Fibroblast of skin of scalp (primary cell): ENCODE measurements around the gene MOCOS.
"Not testable (repeated sequence)": the region's sequence is repeated elsewhere in the genome, so short reads cannot be mapped to it uniquely, and the experiment has no call there.

Experiments used
- DNase-seq: peaks from one replicate; pipeline ENCODE4 v3.0.0-alpha.2; 2013

MOCOS gene

GRCh38 chr18:36200354-36200771 is 13.1 kb downstream of the MOCOS start:
- DNase-seq: no peak

DNA sequence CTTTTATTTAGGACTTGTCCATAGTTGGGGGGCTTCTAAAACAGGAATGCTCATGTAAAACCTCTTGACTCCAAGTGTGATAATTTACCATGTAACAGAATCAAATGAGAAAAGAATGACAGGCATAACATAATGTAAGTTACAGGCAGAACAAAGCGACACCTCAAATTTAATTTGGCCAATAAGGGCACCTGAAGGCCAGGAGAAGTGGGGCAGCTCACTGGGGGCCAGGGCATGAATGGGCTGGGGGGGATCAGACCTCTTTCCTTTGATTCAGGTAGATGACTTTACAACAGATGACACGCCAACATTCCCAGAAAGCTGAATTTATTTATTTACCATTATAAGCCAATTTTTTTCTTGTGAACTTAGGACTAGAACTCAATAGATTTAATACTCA is 14.5 kb downstream of the MOCOS start:
- no peak for DNase-seq

GRCh38 chr18:36203360-36203895 is 16.1 kb downstream of the MOCOS start:
- no peak for DNase-seq

DNA sequence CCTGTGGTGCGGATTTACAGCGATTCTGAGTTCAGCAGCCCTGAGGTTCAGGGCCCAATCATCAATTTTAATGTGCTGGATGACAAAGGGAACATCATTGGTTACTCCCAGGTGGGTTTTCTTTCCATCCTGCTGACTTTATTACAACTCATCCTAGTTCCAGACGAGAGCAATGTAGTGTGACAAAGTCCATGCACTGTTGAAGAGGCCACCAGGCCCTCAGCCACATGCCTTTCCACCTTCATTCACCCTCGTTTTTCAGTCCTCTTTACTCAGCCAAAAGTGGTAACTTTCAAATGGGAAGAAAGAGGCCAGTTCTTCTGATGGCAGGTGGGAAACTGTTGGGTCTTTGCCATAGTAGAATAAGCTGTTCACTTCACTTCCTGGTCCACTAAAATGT is 17.9 kb downstream of the MOCOS start:
- DNase-seq: no peak

GRCh38 chr18:36207303-36207702 is 20.0 kb downstream of the MOCOS start:
- no peak for DNase-seq

DNA sequence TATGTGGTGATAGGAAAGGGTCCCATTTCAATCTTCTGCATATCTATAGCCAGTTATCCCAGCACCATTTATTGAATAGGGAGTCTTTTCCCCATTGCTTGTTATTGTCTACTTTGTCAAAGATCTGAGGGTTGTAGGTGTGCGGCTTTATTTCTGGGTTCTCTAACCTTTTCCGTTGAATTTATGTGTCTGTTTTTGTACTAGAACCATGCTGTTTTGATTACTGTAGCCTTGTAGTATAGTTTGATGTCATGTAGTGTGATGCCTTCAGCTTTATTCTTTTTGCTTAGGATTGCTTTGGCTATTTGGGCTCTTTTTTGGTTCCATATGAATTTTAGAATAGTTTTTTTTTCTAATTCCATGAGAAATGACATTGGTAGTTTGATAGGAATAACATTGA is 20.7 kb downstream of the MOCOS start:
- not testable (repeated sequence) for DNase-seq

DNA sequence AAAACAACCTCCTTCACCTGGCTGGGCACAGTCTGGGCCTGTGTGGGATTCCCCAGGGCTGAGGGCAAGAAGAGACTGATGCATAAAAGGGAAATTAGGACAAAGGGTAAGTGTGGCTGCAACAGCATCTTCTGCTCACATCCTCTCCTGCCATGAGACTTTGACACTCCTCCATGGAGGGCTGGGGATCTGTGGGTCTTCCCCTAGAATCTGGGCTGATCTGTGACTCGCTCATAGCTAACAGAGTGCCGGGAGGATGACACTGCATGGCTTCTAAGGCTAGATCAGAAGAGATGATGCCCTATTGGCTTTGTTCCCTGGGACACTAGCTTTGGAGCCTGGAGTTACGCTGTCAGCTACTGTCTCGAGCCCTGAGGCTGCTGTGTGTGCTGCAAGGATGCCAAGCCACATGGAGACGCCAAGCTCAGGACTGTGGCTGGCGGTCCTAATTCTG is 24.3 kb downstream of the MOCOS start:
- DNase-seq: peak; percentile 69

DNA sequence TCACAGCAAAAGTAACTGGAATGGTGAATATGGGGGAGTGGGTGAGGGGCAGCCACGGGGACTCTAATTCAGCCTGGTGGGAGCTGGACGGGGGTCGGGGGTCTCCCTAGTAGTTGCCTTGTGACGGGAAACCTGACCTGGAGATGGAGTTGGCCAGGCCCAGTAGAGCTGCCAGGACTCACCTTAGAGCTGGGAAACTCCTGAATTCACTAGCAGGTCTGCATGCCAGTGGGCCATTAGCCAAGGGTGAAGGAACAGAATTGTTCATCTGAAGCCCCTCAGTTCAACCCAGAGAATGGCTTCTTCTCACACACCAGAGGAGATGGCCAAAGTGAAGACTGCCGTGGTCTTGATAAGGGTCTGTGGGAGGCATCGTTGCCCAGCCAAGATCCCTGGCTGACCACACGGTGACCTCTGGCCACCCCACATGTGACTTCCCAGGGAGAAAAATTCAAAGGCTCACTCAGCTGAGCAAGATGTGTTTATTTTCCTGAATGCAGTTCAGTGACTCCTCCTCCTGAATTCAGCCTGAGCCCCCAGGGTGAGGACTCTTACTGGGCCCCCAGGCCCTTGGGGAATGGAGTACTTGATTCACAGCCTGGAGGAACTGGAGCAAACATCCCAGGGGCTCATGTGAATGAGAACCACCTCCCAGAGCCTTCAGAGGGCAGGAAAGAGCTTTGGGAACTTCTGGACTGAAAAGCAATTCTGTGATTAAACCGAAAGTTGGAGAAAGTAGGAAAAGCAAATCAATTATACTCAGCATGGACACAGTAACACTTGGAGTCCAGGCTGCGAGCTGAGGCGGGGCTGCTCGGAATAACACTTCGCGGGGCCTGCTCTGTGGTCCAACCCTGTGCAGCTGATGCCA is 25.2 kb downstream of the MOCOS start:
- peak; percentile 9 for DNase-seq

DNA sequence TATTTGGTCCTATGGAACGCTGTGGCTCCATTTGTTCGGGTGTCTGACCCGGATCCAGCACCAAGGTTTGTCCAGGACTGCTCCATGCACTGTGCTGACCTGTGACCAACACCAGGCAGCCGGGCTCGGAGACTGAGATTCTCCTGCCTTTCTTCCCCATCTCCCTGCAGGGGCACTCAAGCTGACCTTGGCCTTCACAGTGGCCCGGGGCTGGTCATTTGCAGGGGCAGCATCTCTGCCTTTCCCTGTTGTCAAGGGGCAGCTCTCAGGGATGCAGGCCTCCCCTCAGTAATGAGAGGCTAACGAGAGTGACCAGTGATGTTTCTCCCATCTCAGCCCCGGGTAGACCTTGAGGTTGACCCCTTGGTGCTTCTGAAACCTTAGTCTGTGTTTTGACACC is 27.5 kb downstream of the MOCOS start:
- no peak for DNase-seq

DNA sequence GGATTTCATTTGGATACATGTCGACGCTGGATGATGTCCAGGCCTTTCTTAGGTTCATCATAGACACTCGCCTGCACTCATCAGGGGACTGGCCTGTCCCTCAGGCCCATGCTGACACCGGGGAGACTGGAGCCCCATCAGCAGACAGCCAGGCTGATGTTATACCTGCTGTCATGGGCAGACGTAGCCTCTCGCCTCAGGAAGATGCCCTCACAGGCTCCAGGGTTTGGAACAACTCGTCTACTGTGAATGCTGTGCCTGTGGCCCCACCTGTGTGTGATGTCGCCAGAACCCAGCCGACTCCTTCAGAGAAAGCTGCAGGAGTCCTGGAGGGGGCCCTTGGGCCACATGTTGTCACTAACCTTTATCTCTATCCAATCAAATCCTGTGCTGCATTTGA is 28.3 kb downstream of the MOCOS start:
- DNase-seq: no peak

DNA sequence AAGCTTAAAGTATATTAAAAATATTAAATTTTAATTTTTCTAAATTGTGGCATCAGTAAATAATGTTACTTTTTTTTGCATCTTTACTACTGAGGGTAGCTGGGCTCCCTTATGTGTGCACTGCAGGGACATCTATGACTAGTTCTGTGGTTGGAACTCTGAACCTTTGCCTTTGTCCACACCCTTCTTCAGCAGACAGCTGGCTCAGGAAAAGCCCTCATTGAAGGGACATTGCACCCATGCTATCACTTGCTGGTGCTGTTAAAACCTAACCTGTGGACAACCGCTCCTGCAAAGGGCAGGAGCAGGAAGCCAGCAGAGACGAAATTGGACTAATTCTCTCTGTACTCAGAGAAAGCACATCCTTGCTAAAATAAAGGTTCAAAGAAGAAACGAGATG is 30.1 kb downstream of the MOCOS start:
- DNase-seq: no peak

- DNase-seq: no peak
Measured at GRCh38 chr18:36229188-36229587, 41.9 kb downstream of the MOCOS start.

DNA sequence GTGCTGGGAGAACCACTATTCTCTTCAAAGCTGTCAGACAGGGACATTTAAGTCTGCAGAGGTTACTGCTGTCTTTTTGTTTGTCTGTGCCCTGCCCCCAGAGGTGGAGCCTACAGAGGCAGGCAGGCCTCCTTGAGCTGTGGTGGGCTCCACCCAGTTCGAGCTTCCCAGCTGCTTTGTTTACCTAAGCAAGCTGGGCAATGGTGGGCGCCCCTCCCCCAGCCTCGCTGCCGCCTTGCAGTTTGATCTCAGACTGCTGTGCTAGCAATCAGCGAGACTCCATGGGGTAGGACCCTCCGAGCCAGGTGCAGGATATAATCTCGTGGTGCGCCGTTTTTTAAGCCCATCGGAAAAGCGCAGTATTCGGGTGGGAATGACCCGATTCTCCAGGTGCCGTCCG is 53.2 kb downstream of the MOCOS start:
- not testable (repeated sequence) for DNase-seq

DNA sequence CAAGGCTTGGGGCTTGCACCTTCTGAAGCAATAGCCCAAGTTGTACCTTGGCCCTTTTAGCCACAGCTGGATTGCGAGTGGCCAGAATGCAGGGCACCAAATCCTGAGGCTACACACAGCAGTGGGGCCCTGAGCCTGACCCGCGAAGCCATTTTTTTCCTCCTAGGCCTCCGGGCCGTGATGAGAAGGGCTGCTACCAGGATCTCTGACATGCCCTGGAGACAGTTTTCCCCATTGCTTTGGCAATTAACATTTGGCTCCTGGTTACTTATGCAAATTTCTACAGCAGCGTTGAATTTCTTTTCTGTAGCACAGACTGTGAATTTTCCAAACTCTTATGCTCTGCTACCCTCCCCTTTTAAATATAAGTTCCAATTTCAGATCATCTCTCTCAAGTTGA is 54.5 kb downstream of the MOCOS start:
- DNase-seq: no peak

- DNase-seq: peak; percentile 15
Measured at GRCh38 chr18:36247036-36247435, 59.7 kb downstream of the MOCOS start.

- no peak for DNase-seq
Measured at GRCh38 chr18:36249392-36249791, 62.1 kb downstream of the MOCOS start.

- no peak for DNase-seq
Measured at GRCh38 chr18:36250827-36251226, 63.5 kb downstream of the MOCOS start.

GRCh38 chr18:36255072-36255698 is 67.9 kb downstream of the MOCOS start:
- no peak for DNase-seq

DNA sequence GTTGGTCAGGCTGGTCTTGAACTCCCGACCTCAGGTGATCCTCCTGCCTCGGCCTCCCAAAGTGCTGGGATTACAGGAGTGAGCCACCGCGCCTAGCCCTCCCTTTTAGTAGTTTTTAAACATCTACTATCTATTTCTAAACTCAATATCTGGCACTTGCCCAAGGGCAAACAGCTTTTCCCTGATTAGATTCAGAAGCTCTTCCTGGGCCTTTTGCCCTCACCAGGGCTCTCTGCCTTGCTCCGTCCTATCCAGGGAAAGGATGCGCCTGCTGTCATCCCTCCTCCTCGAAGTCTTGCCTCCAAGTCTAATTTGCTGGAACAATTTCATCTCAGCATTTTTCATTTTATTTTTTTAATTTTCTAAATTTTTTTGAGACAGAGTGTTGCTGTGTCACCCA is 68.8 kb downstream of the MOCOS start:
- no peak for DNase-seq

DNA sequence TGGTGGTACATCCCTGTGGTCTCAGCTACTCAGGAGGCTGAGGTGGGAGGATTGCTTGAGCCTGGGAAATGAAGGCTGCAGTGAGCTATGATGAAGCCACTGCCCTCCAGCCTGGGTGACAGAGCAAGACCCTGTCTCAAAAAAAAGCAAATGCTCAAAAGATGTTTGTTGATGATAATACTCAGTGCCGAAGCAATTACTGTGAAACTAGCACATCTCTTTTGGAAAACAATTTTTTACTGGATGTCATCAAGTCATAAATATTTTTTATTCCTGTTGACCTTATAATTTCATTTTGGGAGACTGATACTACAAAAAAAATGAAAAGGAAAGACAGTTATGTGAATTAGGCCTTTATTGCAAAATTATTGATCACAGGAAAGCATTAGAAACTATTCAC is 75.7 kb downstream of the MOCOS start:
- DNase-seq: no peak

DNA sequence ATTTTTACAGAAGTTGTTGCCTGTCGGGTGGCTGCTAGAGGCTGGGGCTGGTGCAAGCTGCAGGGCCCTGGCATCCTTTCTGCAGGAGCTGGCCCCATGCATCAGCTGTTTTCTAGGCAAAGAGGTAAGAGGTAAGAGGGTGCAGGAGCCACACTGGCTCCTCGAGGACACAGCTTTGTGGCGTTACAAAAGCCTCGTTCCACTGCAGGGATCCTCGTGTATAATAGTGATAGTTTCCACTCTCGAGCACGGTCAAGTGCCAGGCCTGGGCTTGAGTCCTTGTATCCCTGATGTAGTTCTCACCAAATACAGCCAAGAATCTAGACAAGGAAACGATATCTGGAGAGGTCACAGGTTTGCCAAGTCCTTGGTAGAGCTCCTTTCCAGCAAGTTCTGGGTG is 77.0 kb downstream of the MOCOS start:
- DNase-seq: no peak

DNA sequence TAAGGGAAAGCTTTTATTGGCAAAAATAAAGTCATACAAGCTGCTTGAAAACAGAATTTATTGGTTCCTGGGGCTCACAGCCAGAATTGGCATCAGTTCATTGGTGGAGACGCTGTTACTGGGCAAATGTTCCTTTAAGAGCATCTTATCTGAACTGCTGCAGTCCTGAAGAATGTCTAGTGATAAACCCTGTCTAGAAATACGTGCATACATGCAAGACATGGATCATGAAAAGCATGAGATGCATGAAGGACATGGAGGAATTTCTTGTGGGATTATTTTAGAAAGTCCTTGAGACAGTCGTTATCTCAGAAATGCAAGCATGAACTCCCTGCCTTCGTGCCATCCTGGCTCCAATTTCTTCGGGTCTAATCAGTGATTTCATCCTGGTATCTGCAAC is 77.7 kb downstream of the MOCOS start:
- no peak for DNase-seq

DNA sequence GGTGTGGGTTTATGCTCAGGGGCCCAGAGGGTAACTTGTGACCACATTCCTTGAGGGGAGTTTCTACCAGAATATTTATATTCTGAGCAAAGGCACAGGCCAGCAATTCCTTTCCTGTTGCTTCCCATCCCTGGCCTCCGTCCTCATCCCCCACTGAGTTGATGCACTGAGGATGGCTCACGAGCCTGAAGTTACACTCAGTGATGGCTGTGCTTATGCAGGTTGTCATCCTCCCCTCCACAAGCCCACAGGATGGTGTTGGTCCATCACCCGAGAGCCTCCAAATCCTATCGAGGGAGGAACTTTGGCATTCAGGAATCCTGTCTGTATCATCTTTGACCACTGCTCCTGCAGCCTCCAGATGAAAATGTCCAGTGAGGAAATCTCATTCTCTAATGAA is 81.9 kb downstream of the MOCOS start:
- no peak for DNase-seq

DNA sequence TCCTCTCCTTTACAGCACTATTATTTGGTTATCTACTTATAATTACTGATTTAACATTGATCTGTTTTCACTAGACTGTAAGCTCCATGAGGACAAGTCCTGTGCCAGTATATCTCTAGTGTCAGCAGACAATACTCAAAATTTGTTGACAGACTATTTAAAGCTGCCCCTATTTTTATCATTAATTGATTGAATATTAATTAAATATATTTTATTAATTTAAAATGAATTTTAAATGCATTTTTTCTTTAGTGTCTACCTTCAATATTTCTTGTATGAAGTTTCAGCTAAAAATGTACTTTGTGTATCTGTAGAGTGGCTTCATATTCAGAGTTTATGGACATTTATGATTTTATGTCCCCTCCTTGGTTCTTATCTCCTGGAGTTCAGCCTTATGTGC is 83.9 kb downstream of the MOCOS start:
- DNase-seq: no peak
